CD14-positive monocyte (primary cell): ENCODE data around the gene CACNA2D1. TPM values are rescaled to one million over a fixed set of nuclear protein-coding genes. Genes with fewer than 3 reads are reported as not detected.

ENCODE experiments used
- DNase-seq, 3 donors: peaks; one replicate each; pipeline ENCODE4 v3.0.0-alpha.2; 2011 to 2022
- H2AFZ ChIP-seq: 2 replicates; pipeline ENCODE4 v1.6.0; 2012; ENCODE audit warnings: mild to moderate bottlenecking, low read depth, low read length, inconsistent platforms; ENCODE audit not compliant: insufficient read depth, poor library complexity, severe bottlenecking
- H3K27ac ChIP-seq, 2 donors: 1 replicate in 1 of 2; 2 replicates in 1 of 2; pipeline ENCODE4 v1.5.1; 2012 to 2013; ENCODE audit warnings: low read length in 2 of 2, control low read depth in 1 of 2, inconsistent platforms in 1 of 2, low read depth in 1 of 2, mild to moderate bottlenecking in 1 of 2
- H3K27me3 ChIP-seq, 2 donors: one replicate each; pipeline versions ENCODE4 v1.6.0 to v1.6.1; 2011 to 2013; ENCODE audit warnings: low read length in 2 of 2; ENCODE audit not compliant: control insufficient read depth in 2 of 2, insufficient read depth in 2 of 2
- H3K36me3 ChIP-seq, 2 donors: replicated peaks in 1 of 2; 1 replicate in 1 of 2; 2 replicates in 1 of 2; pipeline versions ENCODE4 v1.5.1 to v1.6.1; 2012 to 2013; ENCODE audit warnings: low read length in 2 of 2, control low read depth in 1 of 2, inconsistent platforms in 1 of 2, mild to moderate bottlenecking in 1 of 2; ENCODE audit not compliant: insufficient read depth in 2 of 2, control insufficient read depth in 1 of 2
- H3K4me1 ChIP-seq, 2 donors: 1 replicate in 1 of 2; 2 replicates in 1 of 2; pipeline versions ENCODE4 v1.5.1 to v1.6.1; 2012 to 2013; ENCODE audit warnings: low read length in 2 of 2, control low read depth in 1 of 2, inconsistent platforms in 1 of 2, mild to moderate bottlenecking in 1 of 2, moderate library complexity in 1 of 2; ENCODE audit not compliant: insufficient read depth in 2 of 2, control insufficient read depth in 1 of 2
- H3K4me2 ChIP-seq: replicated peaks from 2 replicates; pipeline ENCODE3; 2012; ENCODE audit warnings: low read length, moderate library complexity, mild to moderate bottlenecking; ENCODE audit not compliant: poor library complexity, severe bottlenecking; ENCODE audit errors: extremely low read depth
- H3K4me3 ChIP-seq, 3 experiments: fragments of 200-600 bp in 1 of 3; sonication (generic) in 1 of 3; replicated peaks in 1 of 3; 1 replicate in 2 of 3; 2 replicates in 1 of 3; pipeline ENCODE4 v1.5.1; 2011 to 2013; ENCODE audit warnings: low read length in 3 of 3, mild to moderate bottlenecking in 3 of 3, control low read depth in 2 of 3, low read depth in 2 of 3, inconsistent platforms in 1 of 3, moderate library complexity in 1 of 3
- H3K79me2 ChIP-seq: 2 replicates; pipeline ENCODE4 v1.6.0; 2012; ENCODE audit warnings: mild to moderate bottlenecking, control low read depth, inconsistent platforms, low read length, moderate library complexity; ENCODE audit not compliant: insufficient read depth
- H3K9ac ChIP-seq: 2 replicates; pipeline ENCODE4 v1.6.0; 2017; ENCODE audit warnings: low read length, mild to moderate bottlenecking; ENCODE audit not compliant: insufficient read depth, poor library complexity, severe bottlenecking
- H3K9me3 ChIP-seq, 2 donors: replicated peaks in 1 of 2; 1 replicate in 1 of 2; 2 replicates in 1 of 2; pipeline versions ENCODE4 v1.5.1 to v1.6.1; 2012 to 2013; ENCODE audit warnings: low read length in 2 of 2, control low read depth in 1 of 2; ENCODE audit not compliant: control insufficient read depth in 1 of 2, insufficient read depth in 1 of 2
- H4K20me1 ChIP-seq: 2 replicates; pipeline ENCODE4 v1.6.0; 2012; ENCODE audit warnings: mild to moderate bottlenecking, low read length, control low read depth, moderate library complexity; ENCODE audit not compliant: insufficient read depth
- H3K27ac Mint-ChIP-seq, 7 donors: one replicate each; pipeline ENCODE4 v1.8.0; 2020; ENCODE audit warnings: mild to moderate bottlenecking in 7 of 7, mixed read lengths in 7 of 7, moderate library complexity in 6 of 7, inconsistent platforms in 2 of 7
- H3K27me3 Mint-ChIP-seq, 3 donors: one replicate each; pipeline ENCODE4 v1.8.0; 2021 to 2022; ENCODE audit warnings: low read depth in 3 of 3, mild to moderate bottlenecking in 3 of 3, mixed read lengths in 3 of 3, moderate library complexity in 3 of 3, inconsistent platforms in 1 of 3
- H3K36me3 Mint-ChIP-seq, 2 donors: one replicate each; pipeline ENCODE4 v1.8.0; 2020; ENCODE audit warnings: mixed read lengths in 2 of 2, inconsistent platforms in 1 of 2, mild to moderate bottlenecking in 1 of 2
- H3K4me1 Mint-ChIP-seq: one replicate; pipeline ENCODE4 v1.8.0; 2020; ENCODE audit warnings: mild to moderate bottlenecking, mixed read lengths
- H3K4me3 Mint-ChIP-seq, 2 donors: one replicate each; pipeline ENCODE4 v1.8.0; 2020; ENCODE audit warnings: mild to moderate bottlenecking in 2 of 2, mixed read lengths in 2 of 2, moderate library complexity in 1 of 2
- H3K9me3 Mint-ChIP-seq, 7 donors: one replicate each; pipeline ENCODE4 v1.8.0; 2020 to 2022; ENCODE audit warnings: mixed read lengths in 7 of 7, mild to moderate bottlenecking in 6 of 7, moderate library complexity in 6 of 7, inconsistent platforms in 2 of 7
- WGBS: methylation state at CpG from one replicate; pipeline ENCODE4 v1.1.5; 2013; ENCODE audit warnings: missing lambda C conversion rate; ENCODE audit not compliant: insufficient coverage; 5-methylcytosine and 5-hydroxymethylcytosine counted together
- intact Hi-C, 2 donors: fragments of 100-400 bp; cut with micrococcal nuclease; formaldehyde crosslinking; loops; one replicate each; pipeline versions ENCODE4 v1.15.0 to v1.15.1; 2023
- polyA plus RNA-seq, 3 donors: library from polyadenylated mRNA; depleted of rRNA in 1 of 3; unstranded in 2 of 3; stranded (reverse) in 1 of 3; fragments of 300-500 nt in 2 of 3; fragments of >200 nt in 1 of 3; fragmentation: Illumina TruSeq in 2 of 3; gene quantifications; 1 replicate in 2 of 3; 2 replicates in 1 of 3; pipeline ENCODE4 v1.2.3, GENCODE V29; 2012 to 2021
- TF ChIP-seq, protein P1 (sequence below): fragments of 200-600 bp; IDR thresholded peaks from one replicate; pipeline ENCODE4 v1.8.0; 2022; ENCODE audit warnings: antibody characterized with exemption, mild to moderate bottlenecking

The CACNA2D1 gene
- polyA plus RNA-seq, 3 donors = 0.02 TPM; not detected in 2

DNA sequence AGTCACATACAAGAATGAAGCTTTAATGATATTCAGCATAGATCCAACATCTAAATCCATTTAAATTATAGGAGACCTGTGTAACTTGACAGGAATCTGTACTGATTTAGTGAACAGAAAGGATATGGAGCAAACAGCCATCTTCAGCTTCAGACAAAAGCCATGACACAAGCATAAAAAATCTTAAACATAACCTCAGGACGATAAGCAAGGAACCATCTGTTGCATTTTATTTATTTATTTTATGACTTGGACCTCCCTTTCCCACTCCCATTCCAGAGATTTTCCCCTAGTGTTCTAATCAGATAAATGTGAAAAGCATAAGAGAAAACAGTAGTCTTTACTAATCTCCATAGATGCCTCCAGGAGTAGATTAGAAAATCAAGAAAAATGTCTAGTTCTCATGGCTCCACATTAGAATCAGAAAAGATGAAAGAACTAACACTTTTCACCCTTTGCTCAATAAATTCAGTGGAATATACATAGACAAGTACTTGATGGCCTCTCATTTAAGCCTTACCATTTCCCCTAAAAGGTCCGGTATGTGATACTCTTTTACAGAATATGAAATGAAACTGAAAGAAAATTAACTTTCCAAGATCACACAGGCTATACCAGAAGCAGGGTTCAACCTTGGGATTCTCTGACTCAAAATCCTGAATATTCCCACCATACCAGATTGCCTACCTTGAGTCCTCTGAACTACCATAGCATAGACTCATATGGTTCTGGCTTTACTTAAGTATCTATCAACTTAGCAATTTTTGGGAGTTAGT lies 15.2 kb downstream of the CACNA2D1 start:
- intact Hi-C loops = no loop called here

GRCh38 chr7:82423446-82423845 lies 20.1 kb downstream of the CACNA2D1 start:
- H3K27ac ChIP-seq = no peak overlapping the region
- no peaks in the 10 kb centered on the region for H4K20me1 ChIP-seq
- peaks cover 0 to 7% (median 0%) of the 10 kb centered on the region in 7 donors for H3K9me3 Mint-ChIP-seq
- no peak overlapping the region for H3K4me2 ChIP-seq
- H3K36me3 ChIP-seq = no peaks in the 10 kb centered on the region
- no peak overlapping the region for H3K27ac Mint-ChIP-seq
- H3K27me3 Mint-ChIP-seq = no peaks in the 10 kb centered on the region
- no peak overlapping the region for H3K4me3 ChIP-seq
- H3K27me3 ChIP-seq = no peaks in the 10 kb centered on the region
- no CpG with 5 or more reads among the region's 5 CpGs for WGBS
- H3K79me2 ChIP-seq = no peaks in the 10 kb centered on the region
- H3K9me3 ChIP-seq = no peaks in the 10 kb centered on the region
- H3K4me1 ChIP-seq = no peaks in the 10 kb centered on the region
- H3K4me3 Mint-ChIP-seq = no peak overlapping the region
- H3K4me1 Mint-ChIP-seq = no peaks in the 10 kb centered on the region
- no peak for DNase-seq
- H3K36me3 Mint-ChIP-seq = no peaks in the 10 kb centered on the region
- no peak overlapping the region for H3K9ac ChIP-seq
- intact Hi-C loops = no loop called here
- TF ChIP-seq, protein P1, sequence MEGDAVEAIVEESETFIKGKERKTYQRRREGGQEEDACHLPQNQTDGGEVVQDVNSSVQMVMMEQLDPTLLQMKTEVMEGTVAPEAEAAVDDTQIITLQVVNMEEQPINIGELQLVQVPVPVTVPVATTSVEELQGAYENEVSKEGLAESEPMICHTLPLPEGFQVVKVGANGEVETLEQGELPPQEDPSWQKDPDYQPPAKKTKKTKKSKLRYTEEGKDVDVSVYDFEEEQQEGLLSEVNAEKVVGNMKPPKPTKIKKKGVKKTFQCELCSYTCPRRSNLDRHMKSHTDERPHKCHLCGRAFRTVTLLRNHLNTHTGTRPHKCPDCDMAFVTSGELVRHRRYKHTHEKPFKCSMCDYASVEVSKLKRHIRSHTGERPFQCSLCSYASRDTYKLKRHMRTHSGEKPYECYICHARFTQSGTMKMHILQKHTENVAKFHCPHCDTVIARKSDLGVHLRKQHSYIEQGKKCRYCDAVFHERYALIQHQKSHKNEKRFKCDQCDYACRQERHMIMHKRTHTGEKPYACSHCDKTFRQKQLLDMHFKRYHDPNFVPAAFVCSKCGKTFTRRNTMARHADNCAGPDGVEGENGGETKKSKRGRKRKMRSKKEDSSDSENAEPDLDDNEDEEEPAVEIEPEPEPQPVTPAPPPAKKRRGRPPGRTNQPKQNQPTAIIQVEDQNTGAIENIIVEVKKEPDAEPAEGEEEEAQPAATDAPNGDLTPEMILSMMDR = no peak
- no peak overlapping the region for H2AFZ ChIP-seq

More for the DNA sequence above, 15.2 kb downstream of the CACNA2D1 start:
- Histone ChIP-seq H2AFZ (no peak overlapping the region), H4K20me1 (no peaks in the 10 kb centered on the region), H3K9ac (no peak overlapping the region), H3K79me2 (no peaks in the 10 kb centered on the region), H3K4me3 (no peak overlapping the region), H3K9me3 (no peaks in the 10 kb centered on the region), H3K27ac (no peak overlapping the region), H3K4me2 (no peak overlapping the region), H3K27me3 (no peaks in the 10 kb centered on the region), H3K4me1 (no peaks in the 10 kb centered on the region), H3K36me3 (no peaks in the 10 kb centered on the region)
- no peaks in the 10 kb centered on the region for H3K4me1 Mint-ChIP-seq
- H3K9me3 Mint-ChIP-seq = peaks cover 0 to 5% (median 0%) of the 10 kb centered on the region in 7 donors
- no peaks in the 10 kb centered on the region for H3K36me3 Mint-ChIP-seq
- no CpG with 5 or more reads among the region's 2 CpGs for WGBS
- TF ChIP-seq, protein P1 = no peak
- H3K27me3 Mint-ChIP-seq = peaks cover 0 to 3% (median 1%) of the 10 kb centered on the region in 3 donors
- no peak overlapping the region for H3K27ac Mint-ChIP-seq
- DNase-seq = no peak
- no peak overlapping the region for H3K4me3 Mint-ChIP-seq
